Activated CD4-positive, CD25-positive, alpha-beta regulatory T cell treated with anti-CD3 and anti-CD28 coated beads, Interleukin-2, amount 50 U/mL, for 24 hours (primary cell): ENCODE data around the gene MYO9B.

ENCODE experiments used
- ATAC-seq, 2 donors: fragments of 150-1000 bp; cut with Tn5 transposase; one replicate each; pipeline ENCODE4 v1.10.0; 2021; ENCODE audit warnings: mild to moderate bottlenecking in 1 of 2, moderate library complexity in 1 of 2

MYO9B gene

GRCh38 chr19:17244618-17245534 lies 169.3 kb downstream of the MYO9B start:
- no peak for ATAC-seq

- peak in 1 of 2 donors; percentile 5 for ATAC-seq
Observed at GRCh38 chr19:17245535-17245984, 170.0 kb downstream of the MYO9B start, which contains the start of gene NR2F6. TSS of gene NR2F6 (minus strand) at chr19:17245919. CDS start at chr19:17245220, 699 bp downstream.

- ATAC-seq = no peak
Observed at GRCh38 chr19:17246681-17247425, 171.3 kb downstream of the MYO9B start.

DNA sequence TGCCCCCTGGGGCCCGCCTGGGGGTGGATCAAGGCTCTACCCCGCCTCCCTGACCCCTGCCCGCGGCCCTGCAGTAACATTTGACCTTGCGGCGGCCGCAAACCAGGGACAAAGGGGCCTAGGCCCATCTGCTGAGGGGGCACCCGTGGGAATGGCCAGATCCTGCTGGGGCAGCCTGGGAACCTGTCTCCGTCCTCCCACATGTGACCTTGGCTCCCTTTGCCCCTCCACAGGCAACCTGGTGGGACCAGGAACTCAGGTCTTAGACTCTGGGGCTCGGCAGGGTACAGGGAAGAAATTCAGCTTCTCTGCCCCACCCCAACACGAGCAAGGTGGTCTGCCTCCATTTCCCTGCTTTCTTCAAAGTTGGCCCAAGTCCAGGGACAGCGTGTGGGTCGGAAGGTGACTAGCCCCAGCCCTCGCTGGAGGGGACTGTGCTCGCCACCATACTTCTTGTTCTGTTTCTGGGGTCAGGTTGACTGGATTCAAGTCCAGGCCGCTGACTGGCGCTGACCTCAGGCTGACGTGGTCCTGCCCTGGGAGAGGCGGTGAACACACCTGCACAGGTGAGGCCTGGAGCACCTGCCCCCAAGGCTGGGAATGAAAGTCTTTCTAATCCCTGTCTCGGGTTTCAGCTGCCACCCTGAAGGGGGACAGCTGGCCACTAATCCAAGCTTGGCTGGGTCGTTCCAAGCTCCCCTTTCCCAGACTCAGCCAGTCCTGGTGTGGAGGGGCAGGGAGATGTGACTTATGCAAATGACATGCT lies 172.6 kb downstream of the MYO9B start:
- ATAC-seq = no peak

DNA sequence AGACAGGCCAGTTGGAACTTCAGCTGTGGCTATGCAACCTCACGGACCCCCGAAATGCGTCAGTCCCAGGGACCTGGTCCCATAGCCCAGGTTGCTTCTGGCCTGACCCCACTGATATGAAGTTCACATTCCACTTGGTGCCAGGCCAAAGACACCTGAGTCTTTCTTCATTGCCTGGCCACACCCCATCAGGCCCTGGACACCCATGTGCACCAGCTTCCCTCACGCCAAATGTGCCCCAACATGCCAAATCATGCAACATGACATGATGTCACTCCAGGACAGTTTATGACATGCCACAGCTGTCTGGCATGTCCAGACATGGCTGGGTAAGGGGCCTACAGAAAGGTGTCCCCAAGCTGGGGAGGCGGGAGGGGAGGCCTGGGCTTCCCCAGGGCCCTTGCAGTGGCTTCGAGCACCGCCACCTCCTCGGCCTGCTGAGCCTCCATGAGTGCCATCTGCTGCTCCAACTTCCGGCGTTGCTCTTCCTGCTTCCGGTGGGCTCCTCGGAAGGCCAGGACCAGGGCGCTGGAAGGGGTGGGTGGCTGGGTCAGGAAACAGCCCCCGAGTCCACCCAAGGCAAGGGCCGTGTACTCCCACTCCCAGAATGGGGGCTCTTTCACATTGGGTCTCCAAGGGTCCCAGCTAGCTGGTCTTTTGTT lies 174.4 kb downstream of the MYO9B start:
- no peak for ATAC-seq

DNA sequence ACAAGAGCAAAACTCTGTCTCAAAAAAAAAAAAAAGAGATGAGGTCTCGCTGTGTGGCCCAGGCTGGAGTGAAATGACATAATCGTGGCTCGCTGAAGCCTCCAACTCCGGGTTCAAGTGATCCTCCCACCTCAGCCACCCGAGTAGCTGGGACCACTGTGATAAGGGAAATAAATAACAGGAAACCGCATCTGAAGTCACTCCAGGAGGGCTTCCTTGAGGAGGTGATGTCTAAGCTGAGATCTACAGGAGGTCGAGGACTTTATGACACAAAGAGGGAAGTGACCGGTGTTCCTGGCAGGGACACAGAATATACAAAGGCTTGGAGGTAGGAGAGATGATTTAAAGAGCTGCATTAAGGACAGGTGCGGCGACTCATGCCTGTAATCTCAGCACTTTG lies 179.1 kb downstream of the MYO9B start:
- ATAC-seq = no peak

DNA sequence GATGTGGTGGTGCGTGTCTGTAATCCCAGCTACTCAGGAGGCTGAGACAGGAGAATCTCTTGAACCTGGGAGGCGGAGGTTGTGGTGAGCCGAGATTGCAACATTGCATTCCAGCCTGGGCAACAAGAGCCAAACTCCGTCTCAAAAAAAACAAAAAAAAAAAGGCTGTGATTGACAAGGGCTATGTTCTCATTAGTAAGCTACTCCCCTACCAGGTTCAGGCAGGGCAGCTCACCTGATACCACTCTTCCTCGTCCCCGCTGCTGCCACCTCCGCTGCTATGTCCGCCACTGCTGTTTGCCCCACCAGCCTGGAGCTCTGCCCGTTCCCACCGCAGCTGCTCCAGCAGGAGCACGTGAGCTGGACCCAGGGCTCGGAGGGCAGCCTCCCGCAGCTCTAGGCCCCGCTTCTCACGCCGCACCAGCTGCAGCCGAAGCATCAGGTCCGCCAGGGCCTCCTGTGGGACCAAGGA lies 179.6 kb downstream of the MYO9B start:
- no peak for ATAC-seq

DNA sequence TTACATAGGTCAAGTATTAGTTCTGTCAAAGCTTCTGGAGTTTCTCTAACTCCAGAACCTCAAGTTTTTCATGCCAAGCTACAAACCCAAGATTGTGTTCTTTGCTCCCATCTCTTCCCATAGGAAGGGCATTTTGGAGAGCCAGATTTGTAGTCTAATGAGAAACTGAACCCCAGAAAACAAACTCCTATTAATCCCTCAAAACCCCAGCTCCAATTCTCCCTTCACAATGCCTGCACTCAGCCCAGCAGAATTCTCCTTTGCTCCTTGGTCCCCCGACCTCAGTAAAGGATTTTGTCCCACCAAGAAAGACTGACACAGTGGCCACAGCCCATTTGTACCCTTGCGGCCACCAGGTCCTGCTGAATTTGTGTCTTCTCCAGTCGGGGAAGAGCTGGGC lies 180.6 kb downstream of the MYO9B start:
- no peak for ATAC-seq

DNA sequence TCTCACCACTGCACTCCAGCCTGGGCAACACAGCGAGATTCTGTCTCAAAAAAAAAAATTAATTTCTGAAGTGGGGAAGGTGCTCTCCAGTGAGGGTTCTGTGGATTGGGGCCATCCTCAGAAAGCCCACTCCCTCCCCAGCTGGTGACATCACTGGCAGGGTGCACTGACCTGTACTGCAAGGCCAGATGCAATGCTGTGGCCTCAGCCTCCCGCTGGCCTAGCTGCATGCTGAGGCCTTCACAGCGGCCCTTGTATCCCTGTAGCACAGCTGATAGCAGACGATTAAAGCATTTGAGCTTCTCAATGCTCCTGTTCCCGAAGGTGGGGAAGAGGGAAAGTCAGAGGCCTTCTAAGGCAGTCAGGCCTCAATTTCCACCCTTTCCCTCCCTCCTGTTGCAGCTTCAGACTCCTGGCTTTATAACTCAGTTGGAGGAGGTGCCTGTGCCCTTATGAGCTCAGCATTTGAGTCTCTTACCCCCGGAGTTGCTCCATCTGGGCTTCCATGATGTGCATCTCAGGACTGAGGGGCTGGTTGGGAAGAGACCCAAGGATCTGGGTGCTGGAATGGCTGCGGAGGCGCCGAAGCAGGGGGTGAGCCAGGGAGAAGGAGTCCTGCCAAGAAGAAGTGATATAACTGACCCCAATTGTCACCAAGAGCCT lies 183.7 kb downstream of the MYO9B start:
- no peak for ATAC-seq

DNA sequence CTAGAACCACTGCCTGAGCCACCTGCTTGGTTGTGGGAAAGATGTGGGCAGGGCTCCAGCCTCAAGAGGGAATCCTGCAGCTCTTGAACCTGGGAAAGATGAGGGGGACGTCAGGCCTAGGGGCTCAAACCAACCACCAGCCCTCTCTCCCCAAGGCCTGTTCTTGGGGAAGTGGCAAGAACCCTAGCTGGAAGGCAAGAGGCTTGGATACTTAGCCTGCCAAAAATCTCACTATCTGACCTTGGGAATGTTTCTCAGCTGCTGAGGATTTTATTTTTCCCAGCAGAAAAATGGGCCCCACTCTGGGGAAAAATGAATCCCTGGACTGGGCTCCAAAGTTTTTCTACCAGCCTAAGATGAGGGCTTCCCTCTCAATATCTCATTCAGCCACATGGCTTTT lies 184.4 kb downstream of the MYO9B start:
- no peak for ATAC-seq

- peak; percentile 98 to 99 for ATAC-seq
Observed at GRCh38 chr19:17260842-17261325, 185.3 kb downstream of the MYO9B start.

DNA sequence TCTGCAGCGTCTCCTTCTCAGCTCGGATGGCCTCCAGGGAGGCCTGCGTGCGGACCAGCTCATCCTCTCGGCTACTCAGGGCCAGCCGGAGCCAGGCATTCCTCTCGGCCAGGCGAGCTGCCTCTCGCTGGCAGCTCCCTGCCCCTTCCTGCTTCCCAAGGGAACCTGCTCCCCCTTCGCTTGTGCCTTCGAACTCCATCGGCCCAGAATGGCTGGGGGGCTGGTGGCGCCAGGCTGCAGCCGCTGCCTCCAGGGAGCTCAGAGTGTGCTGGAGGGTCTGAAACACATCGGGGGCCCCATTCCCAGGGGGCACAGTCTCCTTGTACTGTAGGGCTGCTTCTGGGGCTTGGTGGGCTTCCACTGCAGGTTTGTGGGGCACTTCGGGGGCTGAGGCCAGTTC lies 187.0 kb downstream of the MYO9B start:
- ATAC-seq = no peak
